MCF 10A (cell line): ENCODE results near the gene SLC38A1. TPM values are rescaled to one million over a fixed set of nuclear protein-coding genes. Genes with fewer than 3 reads are reported as not detected.
"Not testable (repeated sequence)": the region's sequence is repeated elsewhere in the genome, so short reads cannot be mapped to it uniquely, and the experiment has no call there.

Experiments used
- BruUV-seq: library from RNA; stranded (reverse); fragments of 400-500 nt; replicated peaks from 2 replicates; lab custom pipeline; 2021; lab: Mats Ljungman, UMichigan
- CTCF ChIA-PET: fragments of 300-600 bp; sonication (Branson Sonifier 250); formaldehyde crosslinking; extraction: SDS; loops from one replicate; lab custom pipeline; 2021; ENCODE audit warnings: antibody characterized with exemption, inconsistent platforms; lab: Yijun Ruan, JAX
- POLR2A ChIA-PET: fragments of 300-600, 350-650 bp; sonication (Branson Sonifier 250); formaldehyde crosslinking; extraction: SDS; loops from one replicate; lab custom pipeline; 2020; ENCODE audit warnings: antibody characterized with exemption, inconsistent platforms; lab: Yijun Ruan, JAX
- DNase-seq: peaks from one replicate; pipeline ENCODE4 v3.0.0-alpha.2; 2018; ENCODE audit not compliant: unreplicated experiment
- H3K27ac Mint-ChIP-seq: one replicate; pipeline ENCODE4 v1.8.0; 2022; ENCODE audit warnings: mild to moderate bottlenecking, low read depth, mixed read lengths; ENCODE audit not compliant: unreplicated experiment
- H3K27me3 Mint-ChIP-seq: one replicate; pipeline ENCODE4 v1.8.0; 2022; ENCODE audit warnings: mixed read lengths; ENCODE audit not compliant: insufficient read depth, unreplicated experiment
- H3K36me3 Mint-ChIP-seq: one replicate; pipeline ENCODE4 v1.8.0; 2022; ENCODE audit warnings: mild to moderate bottlenecking, moderate library complexity, mixed read lengths; ENCODE audit not compliant: insufficient read depth, unreplicated experiment
- H3K4me1 Mint-ChIP-seq: one replicate; pipeline ENCODE4 v1.8.0; 2022; ENCODE audit warnings: mixed read lengths; ENCODE audit not compliant: insufficient read depth, unreplicated experiment
- H3K4me3 Mint-ChIP-seq: one replicate; pipeline ENCODE4 v1.8.0; 2022; ENCODE audit warnings: mild to moderate bottlenecking, moderate library complexity, mixed read lengths; ENCODE audit not compliant: unreplicated experiment
- H3K9me3 Mint-ChIP-seq: one replicate; pipeline ENCODE4 v1.8.0; 2022; ENCODE audit warnings: mixed read lengths; ENCODE audit not compliant: unreplicated experiment
- CTCF ChIP-seq: fragments of 200-600 bp; IDR thresholded peaks from one replicate; pipeline ENCODE4 v1.8.0; 2022; ENCODE audit warnings: antibody characterized with exemption, mild to moderate bottlenecking; ENCODE audit not compliant: unreplicated experiment
- intact Hi-C: fragments of 100-400 bp; cut with micrococcal nuclease; formaldehyde crosslinking; loops from 2 replicates; pipeline ENCODE4 v1.14.1; 2022
- total RNA-seq: library from RNA; stranded (reverse); gene quantifications from 2 replicates; pipeline ENCODE4 v1.2.3, GENCODE V29; 2022

Gene SLC38A1
- total RNA-seq, 1 experiment from 2014 or later: 327 TPM

DNA sequence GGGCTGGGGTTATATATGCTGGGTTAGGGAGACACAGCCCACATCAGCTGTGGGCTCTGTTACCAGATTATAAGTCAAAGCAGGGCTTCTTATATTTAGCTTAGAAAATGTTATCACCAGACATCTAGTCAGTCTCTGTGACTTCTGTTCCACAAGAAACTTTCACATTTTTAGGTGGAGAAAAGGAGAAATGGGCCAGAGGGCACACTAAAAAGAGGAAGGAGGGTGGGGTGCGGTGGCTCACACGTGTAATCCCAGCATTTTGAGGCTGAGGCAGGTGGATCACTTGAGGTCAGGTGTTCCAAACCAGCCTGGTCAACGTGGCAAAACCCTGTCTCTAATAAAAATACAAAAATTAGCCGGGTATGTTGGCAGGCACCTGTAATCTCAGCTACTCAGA, 28.0 kb upstream of the SLC38A1 start:
- intact Hi-C loops: no loop called here

GRCh38 chr12:46292754-46293402, 24.0 kb upstream of the SLC38A1 start:
- no peaks in the 10 kb centered on the region for H3K4me1 Mint-ChIP-seq
- H3K27ac Mint-ChIP-seq: no peak overlapping the region
- H3K4me3 Mint-ChIP-seq: no peak overlapping the region
- intact Hi-C loops: no loop called here
- BruUV-seq: no TSS peak
- peaks cover 15% of the 10 kb centered on the region for H3K9me3 Mint-ChIP-seq
- ChIA-PET POLR2A (interaction anchor here (0.7 kb wide), 1 partner anchor 9 kb away, joined by 3 read pairs; no protein-coding TSS in a partner anchor), CTCF (interaction anchor here (0.7 kb wide), 1 partner anchor 661 kb away, joined by 4 read pairs; no protein-coding TSS in a partner anchor)
- DNase-seq: peak; percentile 6
- TF ChIP-seq CTCF: no peak
- no peaks in the 10 kb centered on the region for H3K36me3 Mint-ChIP-seq
- no peaks in the 10 kb centered on the region for H3K27me3 Mint-ChIP-seq

More for the DNA sequence above, 28.0 kb upstream of the SLC38A1 start:
- BruUV-seq: no TSS peak
- Mint-ChIP-seq H3K36me3 (no peaks in the 10 kb centered on the region), H3K27ac (no peak overlapping the region), H3K27me3 (no peaks in the 10 kb centered on the region), H3K4me1 (no peaks in the 10 kb centered on the region), H3K4me3 (no peak overlapping the region), H3K9me3 (peaks cover 2% of the 10 kb centered on the region)
- CTCF ChIA-PET: no interaction called here
- no peak for TF ChIP-seq CTCF
- POLR2A ChIA-PET: no interaction called here
- DNase-seq: no peak

- H3K4me3 Mint-ChIP-seq, H3K4me1 Mint-ChIP-seq, DNase-seq, H3K27me3 Mint-ChIP-seq, CTCF ChIA-PET, H3K27ac Mint-ChIP-seq, BruUV-seq, intact Hi-C loops, H3K36me3 Mint-ChIP-seq: not testable (repeated sequence)
- POLR2A ChIA-PET: interaction anchor here (0.7 kb wide), 1 partner anchor 10 kb away, joined by 3 read pairs; no protein-coding TSS in a partner anchor
- peaks cover 23% of the 10 kb centered on the region for H3K9me3 Mint-ChIP-seq
These were observed 23.1 kb upstream of the SLC38A1 start for GRCh38 chr12:46291953-46292352.

GRCh38 chr12:46285177-46285576, 16.3 kb upstream of the SLC38A1 start:
- BruUV-seq, H3K4me1 Mint-ChIP-seq, H3K27ac Mint-ChIP-seq, DNase-seq, intact Hi-C loops, H3K36me3 Mint-ChIP-seq, H3K27me3 Mint-ChIP-seq, POLR2A ChIA-PET, H3K4me3 Mint-ChIP-seq: not testable (repeated sequence)
- CTCF ChIA-PET: interaction anchor here (0.6 to 0.7 kb wide), 2 partner anchors 42 to 160 kb away, joined by 3 to 5 read pairs; no protein-coding TSS in a partner anchor
- peaks cover 44% of the 10 kb centered on the region for H3K9me3 Mint-ChIP-seq

DNA sequence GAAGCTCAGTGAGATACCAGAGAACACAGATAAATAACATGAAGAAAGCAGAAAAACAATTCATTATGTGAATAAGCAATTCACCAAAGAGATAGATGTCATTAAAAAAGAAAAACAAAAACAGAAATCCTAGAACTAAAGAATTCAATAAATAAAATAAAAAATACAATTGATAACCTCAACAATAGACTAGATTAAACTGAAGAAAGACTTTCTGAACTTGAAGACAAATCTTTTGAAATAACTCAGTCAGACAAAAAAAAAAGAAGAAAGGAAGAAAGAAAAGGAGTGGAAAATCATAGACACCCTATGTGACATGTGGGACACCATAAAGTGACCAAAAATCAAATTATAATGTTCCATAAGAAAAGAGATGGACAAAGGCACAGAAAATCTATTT, 14.0 kb upstream of the SLC38A1 start:
- peaks cover 42% of the 10 kb centered on the region for H3K9me3 Mint-ChIP-seq
- no peak overlapping the region for H3K27ac Mint-ChIP-seq
- no peaks in the 10 kb centered on the region for H3K27me3 Mint-ChIP-seq
- H3K4me3 Mint-ChIP-seq: no peak overlapping the region
- POLR2A ChIA-PET: interaction anchor here (2.2 kb wide), 1 partner anchor 13 kb away, joined by 7 read pairs; no protein-coding TSS in a partner anchor
- DNase-seq: no peak
- H3K36me3 Mint-ChIP-seq: peaks cover 4% of the 10 kb centered on the region
- intact Hi-C loops: no loop called here
- CTCF ChIA-PET: interaction anchor here (0.8 kb wide), 1 partner anchor 10 kb away, joined by 4 read pairs; no protein-coding TSS in a partner anchor
- TF ChIP-seq CTCF: no peak
- BruUV-seq: no TSS peak
- no peaks in the 10 kb centered on the region for H3K4me1 Mint-ChIP-seq
